HPDE6-E6E7 (cell line): ENCODE measurements around the gene HDDC3.
"Not testable (repeated sequence)": the region's sequence is repeated elsewhere in the genome, so short reads cannot be mapped to it uniquely, and the experiment has no call there.

ENCODE experiments used
- DNase-seq: peaks from one replicate; pipeline ENCODE4 v3.0.0; 2011; ENCODE audit warnings: missing footprints; ENCODE audit errors: extremely low spot score

Gene HDDC3

DNA sequence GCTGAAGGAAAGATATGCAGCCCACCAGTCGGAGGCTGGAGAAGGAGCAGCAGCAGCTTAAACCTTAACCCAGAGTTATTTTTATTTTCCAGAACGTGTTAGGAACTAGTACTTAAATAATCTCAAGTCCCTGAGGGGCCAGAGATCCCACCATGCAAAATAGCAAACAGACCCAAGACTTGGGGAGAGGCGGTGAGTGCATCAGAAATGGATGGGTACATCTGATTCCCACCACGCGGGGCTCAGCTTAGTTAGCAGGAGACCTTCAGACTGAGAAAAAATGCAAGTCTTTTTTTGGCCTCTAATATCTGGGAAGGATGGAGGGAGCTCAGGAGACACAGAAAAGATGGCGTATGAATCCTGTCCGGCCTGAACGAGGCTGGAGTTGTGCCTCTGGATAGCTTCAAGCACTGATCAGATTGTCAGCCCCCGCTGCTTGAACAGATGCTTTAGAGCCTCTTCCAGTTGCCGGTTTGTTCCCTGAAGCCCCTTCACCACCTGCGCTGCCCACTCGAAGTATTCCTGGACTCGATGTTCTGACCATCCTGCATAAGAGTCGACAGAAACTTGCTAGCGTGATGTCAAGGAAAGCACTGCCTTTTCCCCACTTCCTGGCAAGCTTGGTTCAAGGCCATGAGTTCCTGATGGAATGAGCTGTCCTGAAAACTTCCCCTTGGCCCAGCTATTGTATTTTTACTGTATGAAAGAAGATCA is 1.3 kb downstream of the HDDC3 start:
- DNase-seq: no peak

DNA sequence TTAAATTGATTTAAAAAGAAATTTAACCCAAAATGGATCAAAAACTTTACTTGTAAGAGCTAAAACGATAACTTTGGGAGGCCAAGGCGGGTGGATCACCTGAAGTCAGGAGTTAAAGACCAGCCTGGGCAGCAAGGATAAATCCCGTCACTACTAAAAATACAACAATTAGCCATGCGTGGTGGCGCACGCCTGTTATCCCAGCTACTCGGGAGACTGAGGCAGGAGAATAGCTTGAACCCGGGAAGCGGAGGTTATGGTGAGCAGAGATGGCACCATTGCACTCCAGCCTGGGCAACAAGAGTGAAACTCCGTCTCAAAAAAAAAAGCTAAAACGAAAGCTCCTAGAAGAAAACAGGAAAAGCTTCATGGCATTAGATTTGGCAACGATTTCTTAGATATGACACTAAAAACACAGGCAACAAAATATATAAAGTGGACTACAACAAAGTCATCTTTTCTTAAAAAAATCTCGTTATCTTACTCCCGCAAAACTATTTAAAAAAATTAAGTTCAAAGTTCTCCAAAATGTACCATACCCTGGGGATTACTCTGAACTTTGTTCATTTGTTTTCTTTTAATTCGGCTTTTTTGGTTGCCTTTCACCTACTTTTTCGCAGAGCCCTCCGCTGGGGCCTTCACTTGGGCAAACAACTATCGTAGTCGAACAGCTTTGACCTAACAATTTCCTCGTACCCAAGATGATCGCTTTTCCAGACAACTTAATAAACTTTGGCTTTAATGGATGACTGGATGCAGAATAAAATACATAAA is 2.9 kb downstream of the HDDC3 start:
- no peak for DNase-seq

DNA sequence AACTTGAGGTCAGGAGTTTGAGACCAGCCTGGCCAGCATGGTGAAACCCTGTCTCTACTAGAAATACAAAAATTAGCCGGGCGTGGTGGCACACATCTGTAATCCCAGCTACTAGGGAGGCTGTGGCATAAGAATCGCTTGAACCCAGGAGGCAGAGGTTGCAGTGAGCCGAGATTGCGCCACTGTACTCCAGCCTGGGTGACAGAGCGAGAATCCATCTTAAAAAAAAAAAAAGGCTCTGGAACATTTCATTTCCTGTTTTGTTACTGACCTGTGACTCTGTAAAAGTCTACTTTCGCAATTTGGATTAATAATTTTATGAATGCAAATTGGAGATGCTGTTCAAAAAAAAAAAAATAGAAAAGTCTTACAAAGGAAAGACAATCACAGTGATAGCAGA is 4.2 kb downstream of the HDDC3 start:
- not testable (repeated sequence) for DNase-seq

DNA sequence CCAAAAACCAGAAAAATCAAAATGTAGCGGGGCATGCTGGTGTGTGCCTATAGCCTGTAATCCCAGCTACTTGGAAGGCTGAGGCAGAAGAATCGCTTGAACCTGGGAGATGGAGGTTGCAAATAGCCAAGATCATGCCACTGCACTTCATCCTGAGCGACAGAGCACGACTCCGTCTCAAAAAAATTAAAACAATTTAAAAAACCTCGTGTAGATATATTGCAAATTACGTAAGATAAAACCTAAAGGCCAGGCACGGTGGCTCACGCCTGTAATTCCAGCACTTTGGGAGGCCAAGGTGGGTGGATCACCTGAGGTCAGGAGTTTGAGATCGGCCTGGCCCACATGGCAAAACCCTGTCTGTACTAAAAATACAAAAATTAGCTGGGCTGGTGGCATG is 5.6 kb downstream of the HDDC3 start:
- not testable (repeated sequence) for DNase-seq

DNA sequence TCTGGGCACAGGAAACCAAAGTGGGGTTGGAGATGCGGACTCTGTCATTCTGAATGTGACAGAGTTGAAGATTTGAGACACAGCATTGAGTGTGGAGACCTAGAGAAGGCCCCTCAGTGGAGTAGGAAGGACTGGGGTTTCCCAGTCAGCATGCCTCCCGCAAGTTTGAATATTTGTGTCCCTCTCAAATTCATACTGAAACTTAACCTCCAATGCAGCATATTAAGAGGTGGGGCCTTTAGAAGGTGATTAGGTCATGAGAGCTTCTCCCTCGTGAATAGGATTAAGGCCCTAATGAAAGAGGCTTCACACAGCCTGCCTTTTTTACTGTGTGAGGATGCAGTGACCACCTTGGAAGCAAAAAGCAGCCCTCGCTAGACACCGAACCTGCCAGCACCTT is 8.0 kb downstream of the HDDC3 start:
- no peak for DNase-seq

DNA sequence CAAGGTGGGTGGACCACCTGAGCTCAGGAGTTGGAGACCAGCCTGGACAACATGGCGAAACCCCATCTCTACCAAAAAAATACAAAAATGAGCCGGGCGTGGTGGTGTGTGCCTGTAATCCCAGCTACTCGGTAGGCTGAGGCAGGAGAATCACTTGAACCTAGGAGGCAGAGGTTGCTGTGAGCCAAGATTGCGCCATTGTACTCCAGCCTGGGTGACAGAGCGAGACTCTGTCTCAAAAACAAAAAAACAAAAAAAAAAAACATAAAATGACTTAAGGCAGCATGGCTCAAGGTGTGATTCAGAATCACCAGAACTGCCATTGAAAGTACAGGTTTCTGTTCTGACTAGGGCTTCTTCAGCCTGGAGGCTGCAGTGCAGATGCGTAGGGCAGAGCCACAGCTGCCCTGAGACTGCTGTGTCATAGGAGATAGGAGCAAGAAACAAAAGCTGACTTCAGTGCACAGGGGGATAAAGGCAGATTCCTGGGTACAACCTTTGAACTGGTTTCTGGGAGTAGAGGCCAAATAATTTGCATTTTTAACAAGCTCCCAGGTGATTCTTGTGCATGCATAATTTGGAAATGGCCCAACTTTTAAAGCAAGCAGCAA is 9.5 kb downstream of the HDDC3 start:
- not testable (repeated sequence) for DNase-seq

DNA sequence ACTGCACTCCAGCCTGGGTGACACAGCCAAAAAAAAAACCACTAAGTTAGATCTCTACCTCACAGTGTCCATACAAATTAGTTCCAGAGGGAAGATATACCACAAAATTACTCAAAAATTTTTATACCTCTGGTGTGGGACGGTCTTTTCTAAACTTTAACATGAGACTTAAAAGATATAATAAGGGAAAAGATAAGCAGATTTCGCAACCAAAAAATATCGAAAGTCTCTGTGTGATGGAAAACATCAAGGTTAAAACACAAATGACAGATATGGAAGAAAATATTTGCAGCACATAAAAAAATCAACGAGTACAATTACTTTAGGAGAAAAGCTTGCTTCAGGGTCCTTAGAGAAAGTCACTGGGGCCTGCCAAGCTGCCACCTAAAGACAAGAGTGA is 10.5 kb downstream of the HDDC3 start:
- DNase-seq: no peak

DNA sequence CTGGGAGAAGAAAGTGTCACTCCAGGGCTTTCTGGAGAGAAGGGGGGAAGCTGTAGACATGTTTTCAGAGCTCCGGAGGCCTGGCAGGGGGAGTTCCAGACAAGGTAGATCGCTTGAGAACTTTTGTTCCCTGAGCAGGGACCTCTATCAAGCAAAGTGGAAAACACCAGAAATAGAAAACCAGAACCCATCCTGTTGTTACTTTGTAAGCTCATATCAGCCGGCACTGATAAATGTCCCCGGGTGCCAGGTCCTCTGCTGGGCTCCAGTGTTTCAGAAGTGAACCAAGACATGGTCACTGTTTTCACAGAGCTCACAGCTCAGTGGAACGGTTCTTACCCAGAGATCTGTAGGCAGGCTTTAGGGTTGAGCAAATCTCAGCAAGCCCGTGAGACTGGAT is 13.5 kb downstream of the HDDC3 start:
- DNase-seq: no peak

DNA sequence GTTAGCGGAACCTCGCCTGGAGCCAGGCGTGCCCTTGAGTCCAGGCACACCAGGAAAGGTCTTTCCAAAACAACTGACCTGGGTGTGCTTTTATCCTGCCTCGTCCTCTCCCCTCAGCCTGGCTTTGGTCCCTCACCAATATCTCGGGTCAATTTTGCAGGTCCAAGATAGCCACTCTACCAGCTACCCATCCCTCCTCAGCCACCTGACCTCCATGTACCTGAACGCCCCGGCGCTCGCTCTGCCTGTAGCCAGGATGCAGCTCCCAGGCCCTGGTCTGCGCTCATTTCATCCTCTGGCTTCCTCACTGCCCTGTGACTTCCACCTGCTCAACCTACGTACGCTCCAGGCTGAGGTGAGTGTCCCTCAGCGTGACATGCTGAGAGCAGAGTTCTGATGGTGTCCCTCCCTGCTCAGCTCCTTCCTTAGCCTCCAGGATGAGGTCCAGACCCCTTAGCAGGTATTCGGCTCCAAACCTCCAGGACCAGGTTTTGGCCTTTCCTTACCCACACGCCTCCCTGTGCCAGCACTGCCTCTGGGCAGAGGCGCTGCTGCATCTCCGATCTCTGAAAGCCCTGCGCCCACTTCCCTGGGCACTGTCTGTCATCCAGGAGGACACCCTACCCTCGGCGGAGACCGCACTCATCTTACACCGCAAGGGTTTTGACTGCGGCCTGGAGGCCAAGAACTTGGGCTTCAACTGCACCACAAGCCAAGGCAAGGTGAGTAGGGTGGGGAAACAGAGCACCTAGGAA is 14.1 kb downstream of the HDDC3 start:
- no peak for DNase-seq

DNA sequence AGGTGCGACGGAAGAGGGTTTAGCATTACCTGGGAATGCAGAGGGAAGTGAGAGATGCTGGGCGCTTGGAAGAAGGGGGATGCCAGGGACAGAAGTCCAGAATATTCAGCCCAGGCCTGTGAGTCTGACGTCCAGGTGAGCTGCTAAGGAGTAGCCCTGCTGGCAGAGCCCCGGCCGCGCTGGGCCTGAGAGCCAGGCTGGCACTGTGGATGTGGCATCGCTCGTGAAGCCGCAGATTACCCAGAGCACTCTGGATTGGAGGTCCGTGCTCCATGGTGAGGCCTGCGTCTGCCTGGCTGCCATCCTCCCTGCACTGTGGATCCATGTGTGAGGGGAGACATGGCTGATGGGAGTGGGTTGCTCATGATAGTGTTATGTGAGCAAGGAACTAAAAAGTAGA is 14.8 kb downstream of the HDDC3 start:
- no peak for DNase-seq

DNA sequence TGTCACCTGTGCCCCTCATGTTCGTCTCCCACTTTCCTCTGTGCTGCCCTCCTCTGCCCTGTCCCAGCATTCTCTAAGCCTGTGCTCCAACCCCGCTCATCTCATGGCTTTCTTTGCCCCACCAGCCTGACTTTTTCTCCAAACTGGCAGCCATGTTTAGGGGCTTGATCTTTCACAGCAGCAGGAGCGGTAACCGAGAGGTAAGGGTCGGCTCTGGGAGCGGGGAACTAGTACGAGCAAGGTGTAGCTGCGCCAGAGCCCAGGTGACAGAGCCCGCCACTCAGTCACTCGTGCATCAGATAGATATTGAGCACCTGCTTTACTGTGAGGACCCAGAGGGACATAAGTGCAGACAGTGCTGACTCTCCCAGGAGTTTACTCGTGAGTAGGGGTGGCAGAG is 15.9 kb downstream of the HDDC3 start:
- no peak for DNase-seq

DNA sequence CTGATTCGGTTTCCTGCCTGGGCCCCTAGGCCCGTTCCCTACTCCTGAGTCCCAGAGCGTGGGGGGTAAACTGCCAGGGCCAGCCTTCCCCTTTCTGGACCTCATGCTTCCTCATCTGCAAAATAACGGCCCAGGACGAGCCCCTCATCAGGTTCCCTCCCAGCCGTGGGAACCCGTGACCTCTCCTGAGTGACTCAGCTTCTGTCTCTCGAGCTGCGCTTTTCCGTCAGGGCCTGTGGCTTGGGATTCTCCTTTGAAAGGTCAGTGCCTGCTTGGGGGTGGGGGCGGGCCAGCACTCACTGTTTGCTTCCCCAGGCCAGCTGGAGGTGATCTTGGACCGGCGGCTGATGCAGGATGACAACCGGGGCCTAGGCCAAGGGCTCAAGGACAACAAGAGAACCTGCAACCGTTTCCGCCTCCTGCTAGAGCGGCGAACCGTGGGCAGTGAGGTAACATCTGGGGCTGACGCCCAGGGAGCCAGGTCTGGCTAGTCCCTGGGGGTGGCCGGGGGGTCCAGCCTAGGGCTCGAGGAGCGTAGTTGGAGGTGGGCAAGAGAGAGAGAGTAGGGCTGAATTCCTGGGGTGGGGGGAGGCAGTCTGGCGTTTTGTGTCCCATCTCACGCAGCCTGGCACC is 16.4 kb downstream of the HDDC3 start:
- DNase-seq: no peak

DNA sequence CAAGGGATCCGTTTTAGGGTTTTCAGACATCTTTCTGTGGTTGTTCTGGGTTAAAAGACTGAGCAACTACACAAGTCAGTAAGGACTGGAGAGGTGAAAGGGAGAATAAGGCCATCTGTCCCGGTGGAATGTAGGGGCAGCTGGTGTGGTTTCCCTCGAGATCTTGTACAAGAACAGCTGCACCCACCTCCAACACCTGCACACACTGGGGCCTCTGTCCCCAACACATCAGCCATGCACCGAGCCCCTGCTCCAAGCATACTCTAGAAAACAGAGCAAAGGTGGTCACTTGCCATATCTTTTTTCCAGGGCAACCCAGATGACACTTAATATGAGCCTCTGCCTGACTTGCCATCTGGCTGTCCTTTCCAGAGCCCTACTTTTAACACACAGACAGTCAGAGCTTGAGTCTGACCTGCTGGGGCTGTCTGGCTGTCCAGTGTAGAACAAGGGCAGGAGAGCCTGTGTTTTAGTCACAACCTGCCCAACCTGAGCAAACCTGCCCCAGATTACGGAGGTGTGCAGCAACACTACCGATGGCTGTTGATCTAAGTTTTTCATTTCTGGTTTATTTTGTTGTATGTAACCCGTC is 17.0 kb downstream of the HDDC3 start:
- no peak for DNase-seq

DNA sequence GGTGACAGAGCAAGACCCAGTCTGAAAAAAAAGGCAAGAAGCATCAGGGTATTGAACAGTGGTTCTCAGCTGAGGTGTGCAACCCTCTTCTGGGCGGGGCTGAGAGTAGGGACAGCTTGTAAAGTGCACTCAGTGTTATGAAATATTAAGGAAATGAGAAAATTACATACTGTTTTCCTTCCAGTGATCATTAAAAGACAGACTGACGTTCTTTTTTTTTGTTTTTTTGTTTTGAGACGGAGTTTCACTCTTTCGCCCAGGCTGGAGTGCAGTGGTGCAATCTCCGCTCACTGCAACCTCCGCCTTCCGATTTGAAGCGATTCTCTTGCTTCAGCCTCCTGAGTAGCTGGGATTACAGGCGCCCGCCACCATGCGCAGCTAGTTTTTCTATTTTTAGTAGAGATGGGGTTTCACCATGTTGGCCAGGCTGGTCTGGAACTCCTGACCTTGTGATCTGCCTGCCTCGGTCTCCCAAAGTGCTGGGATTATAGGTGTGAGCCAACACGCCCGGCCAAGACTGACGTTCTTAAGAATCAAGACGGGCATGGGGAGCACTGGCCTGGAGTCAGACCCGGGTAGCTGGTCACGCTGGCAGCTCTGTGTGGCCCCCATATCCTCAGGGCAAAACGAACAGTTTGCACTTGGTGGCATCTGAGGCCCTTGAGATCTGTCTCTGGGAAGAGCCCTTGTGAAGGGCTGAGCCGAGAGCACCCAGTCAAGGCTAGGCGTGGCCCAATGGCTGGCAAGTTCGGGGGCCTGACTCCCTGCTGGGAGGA is 17.9 kb downstream of the HDDC3 start:
- no peak for DNase-seq

DNA sequence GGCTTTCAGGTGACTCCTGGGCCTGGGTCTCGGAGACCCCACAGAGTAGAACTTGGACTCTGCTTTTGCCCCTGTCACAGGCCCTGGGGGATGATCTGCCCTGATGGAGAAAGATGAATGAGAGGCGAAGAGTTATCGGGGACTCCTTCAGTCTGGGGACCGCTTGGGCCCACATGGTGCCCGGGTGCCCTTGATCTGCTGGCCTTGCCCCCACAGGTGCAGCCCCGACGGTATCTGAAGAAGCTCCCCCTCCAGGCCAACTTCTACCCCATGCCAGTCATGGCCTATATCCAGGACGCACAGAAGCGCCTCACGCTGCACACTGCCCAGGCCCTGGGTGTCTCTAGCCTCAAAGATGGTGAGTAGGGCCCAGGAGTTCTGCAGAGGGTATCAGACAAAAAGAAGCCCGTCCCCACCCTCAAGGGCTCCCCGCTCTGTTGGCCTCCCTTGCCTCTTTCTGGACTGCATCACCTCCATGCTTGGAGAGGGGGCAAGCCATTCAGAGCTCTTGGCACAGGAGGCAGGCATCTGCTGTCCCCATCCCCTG is 18.9 kb downstream of the HDDC3 start:
- DNase-seq: no peak

DNA sequence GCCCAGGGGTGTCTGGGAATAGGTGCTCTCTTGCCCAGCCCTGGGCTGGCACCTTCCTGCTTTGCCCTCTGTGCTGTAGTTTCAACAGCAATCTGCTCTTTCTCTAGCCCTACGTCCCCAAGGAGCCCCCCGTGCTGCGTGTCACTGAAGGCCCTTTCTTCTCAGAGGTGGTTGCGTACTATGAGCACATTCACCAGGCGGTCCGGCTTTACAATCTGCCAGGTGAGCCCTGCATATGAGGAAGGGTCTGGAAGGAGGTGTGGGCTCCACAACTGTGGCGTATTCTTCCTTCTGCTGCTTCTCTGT is 19.6 kb downstream of the HDDC3 start:
- no peak for DNase-seq

DNA sequence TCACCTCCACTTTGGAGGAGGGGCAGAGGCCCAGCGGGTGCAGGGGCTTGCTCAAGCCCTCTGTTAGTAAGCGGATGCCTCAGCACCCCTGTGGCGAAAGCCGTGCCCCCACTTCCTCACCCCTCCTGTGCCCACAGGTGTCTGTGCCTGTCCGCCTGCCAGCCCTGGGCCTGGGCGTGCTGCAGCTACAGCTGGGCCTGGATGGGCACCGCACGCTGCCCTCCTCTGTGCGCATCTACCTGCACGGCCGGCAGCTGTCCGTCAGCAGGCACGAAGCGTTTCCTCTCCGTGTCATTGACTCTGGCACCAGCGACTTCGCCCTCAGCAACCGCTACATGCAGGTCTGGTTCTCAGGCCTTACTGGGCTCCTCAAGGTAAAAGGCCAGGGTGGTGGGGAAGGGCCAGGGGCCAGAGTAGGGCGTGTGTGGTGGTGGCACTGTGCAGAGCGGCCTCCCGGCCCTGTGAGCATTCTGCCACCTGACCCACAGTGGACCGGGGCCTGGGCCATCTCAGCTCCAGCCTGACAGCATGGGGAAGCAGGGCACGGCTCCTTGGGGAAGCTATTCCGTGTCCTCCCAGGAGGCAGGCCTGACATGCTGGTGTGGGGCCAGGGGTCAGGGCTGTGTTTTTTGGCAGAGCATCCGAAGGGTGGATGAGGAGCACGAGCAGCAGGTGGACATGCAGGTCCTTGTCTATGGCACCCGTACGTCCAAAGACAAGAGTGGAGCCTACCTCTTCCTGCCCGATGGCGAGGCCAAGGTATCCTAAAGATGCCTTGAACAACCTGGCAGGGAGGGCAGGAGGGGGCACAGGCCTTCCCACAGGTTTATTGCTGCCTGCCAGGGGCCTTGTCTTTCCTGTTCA is 20.2 kb downstream of the HDDC3 start:
- DNase-seq: no peak

DNA sequence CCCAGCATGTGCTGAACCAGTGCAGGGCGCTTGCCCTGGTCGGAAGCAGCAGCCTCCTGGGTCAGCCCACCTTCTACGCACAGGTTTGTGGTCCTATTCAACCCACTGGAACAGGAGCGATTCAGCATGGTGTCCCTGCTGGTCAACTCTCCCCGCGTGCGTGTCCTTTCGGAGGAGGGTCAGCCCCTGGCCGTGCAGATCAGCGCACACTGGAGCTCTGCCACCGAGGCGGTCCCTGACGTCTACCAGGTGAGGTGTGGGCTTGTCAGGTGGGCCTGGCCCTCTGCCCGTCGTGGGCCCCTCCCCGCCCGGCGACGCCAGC is 21.1 kb downstream of the HDDC3 start:
- DNase-seq: no peak

DNA sequence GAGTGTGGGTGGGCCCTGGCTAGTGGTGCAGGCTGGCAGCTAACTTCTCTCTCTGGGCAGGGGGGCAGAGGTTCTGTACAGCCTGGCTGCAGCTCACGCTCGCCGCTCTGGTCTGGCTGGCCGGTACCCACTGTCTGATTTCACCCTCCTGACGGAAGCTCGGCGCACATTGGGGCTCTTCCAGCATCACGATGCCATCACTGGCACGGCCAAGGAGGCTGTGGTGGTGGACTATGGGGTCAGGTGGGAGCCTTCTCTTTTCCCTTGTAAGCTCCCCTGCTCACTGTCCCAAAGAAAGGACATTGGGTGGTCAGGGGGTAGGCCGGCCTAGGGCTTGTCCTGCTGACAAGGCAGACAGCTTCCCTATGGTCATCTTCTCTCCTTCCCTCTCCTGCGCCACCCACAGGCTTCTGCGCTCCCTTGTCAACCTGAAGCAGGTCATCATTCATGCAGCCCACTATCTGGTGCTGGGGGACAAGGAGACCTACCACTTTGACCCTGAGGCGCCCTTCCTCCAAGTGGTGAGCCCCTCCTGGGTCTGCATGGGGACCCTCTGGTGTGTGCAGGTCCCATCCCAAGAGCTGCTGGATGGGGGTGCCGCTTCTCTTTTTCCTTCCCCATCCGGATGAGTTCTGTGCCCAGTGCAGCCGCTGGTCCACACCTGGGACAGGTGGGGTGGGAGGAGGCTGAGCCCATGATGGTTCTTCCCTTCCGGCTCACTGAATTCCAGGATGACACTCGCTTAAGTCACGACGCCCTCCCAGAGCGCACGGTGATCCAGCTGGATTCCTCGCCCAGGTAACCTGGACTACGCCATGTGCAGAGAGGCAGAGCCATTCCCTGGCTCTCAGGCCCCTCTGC is 21.7 kb downstream of the HDDC3 start:
- DNase-seq: no peak
